GM19438 (cell line): Measurements from ENCODE around the gene CFB.

Source experiments
- ATAC-seq: cut with Tn5 transposase; IDR thresholded peaks from one replicate; pipeline ENCODE4 v1.9.1; 2021; ENCODE audit warnings: low read depth; ENCODE audit not compliant: unreplicated experiment

Gene CFB

DNA sequence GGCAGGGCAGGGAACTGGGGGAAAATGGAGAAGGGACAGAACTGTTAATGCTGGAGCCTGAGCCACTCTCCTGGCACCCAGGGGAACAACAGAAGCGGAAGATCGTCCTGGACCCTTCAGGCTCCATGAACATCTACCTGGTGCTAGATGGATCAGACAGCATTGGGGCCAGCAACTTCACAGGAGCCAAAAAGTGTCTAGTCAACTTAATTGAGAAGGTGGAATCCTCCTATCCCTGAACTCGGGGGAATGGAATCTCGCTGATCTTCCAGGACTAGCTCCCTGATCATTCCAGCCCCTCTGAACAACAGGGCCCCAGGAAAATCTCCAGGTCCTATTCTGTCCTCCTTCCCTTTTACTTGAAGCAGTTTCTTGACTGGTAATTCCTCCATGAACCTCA, 2.0 kb downstream of the CFB start:
- no peak for ATAC-seq

DNA sequence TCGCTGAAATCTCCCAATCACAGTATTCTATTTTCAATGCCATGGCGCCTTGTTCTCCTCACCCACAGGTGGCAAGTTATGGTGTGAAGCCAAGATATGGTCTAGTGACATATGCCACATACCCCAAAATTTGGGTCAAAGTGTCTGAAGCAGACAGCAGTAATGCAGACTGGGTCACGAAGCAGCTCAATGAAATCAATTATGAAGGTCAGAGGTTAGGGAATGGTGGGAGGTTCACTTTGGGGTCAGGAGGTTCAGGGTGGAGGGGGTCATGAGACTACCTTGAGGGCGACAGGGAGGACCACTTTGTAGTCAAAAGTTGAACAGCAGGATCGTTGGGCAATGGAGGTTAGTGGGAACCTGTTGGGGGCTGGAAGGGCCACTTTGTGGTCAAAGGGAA, 2.4 kb downstream of the CFB start:
- ATAC-seq = no peak

DNA sequence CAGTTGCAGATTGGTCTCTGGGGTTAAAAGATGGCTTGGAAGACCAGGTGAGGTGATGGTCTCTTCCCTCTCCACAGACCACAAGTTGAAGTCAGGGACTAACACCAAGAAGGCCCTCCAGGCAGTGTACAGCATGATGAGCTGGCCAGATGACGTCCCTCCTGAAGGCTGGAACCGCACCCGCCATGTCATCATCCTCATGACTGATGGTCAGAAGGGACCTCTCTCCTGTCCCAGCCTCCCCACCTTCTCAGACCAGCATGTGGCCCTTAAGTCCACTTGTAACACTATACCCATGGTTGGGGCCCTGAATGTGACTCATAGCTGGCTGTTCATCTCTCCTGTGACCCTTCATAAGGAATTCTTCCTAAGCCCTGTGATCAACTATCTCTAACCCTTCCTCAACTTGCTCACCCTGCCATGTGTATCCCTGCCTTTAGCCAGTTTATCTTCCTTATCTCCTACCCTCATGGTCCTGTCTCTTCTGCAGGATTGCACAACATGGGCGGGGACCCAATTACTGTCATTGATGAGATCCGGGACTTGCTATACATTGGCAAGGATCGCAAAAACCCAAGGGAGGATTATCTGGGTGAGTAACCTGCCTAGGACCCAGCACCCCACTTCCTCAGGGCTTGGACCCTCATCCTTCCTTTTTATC, 3.0 kb downstream of the CFB start:
- ATAC-seq = no peak

DNA sequence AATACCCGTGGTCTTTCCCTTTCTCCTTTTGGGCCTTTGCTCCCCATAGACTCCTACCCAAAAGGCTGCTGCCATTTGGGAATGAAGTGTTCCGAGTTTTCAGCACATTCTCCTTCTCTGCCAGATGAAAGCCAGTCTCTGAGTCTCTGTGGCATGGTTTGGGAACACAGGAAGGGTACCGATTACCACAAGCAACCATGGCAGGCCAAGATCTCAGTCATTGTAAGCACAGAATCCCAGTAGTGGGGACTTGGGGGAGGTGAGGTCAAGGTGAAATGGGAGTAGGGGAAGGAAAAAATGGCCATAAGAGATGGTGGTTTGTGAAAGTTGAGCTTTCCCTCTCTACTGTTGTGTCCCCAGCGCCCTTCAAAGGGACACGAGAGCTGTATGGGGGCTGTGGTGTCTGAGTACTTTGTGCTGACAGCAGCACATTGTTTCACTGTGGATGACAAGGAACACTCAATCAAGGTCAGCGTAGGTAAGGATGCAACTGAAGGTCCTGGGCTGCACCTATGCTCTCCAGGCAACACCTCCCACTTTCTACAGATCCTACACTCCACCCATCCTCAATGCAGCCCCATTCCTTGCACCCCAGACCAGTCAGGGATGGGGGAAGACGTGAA, 4.1 kb downstream of the CFB start:
- ATAC-seq = no peak

DNA sequence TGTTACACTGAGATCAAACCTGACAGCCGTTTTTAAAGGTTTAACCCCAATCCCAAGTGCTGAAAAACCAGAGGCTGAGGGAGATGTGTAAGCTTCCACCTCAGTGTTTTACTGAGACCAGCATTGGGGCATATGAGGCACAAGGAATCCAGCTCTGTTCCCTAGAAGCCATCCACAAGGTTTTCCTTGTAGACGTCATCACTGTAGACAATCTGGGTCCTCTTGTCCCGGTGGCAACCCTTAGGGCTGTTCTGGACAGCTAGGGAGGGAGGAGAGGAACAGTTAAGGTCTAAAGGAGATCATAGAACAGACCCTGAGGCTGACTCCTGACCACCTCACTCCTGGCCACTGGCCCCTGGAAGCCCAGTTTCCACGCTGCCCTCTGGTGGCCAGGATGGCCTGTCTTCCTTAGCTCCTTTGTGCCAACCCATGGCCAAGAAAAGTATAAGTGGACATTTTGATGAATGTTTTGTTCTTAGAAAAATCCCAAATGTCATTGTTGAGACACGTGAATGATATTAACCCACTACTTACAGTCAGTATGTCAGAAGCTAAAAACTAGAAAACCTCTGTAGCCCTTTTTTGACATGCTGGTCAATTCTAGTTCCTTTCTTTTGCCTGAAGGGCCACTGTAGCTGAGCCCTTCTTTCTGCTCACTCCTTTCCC, 6.4 kb downstream of the CFB start:
- no peak for ATAC-seq

DNA sequence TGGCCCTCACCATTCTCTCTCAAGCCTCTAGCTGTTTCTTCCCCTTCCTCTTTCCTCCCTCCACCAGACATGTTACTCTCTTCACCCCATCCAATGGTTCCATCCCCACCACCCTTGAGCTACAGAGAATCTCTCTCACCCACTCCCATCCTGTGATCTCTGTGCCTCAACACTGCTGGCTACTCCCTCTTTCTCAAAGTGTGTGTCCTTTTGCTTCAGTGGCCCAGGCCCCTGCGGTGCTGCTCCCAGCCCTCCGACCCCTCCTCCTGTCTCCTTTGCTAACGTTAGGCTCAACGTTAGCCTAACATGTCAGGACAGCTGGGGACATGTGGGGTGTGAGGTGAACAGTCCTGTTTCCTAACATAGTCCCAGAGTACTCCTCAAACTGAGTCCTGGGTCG, 7.0 kb downstream of the CFB start:
- ATAC-seq = no peak

DNA sequence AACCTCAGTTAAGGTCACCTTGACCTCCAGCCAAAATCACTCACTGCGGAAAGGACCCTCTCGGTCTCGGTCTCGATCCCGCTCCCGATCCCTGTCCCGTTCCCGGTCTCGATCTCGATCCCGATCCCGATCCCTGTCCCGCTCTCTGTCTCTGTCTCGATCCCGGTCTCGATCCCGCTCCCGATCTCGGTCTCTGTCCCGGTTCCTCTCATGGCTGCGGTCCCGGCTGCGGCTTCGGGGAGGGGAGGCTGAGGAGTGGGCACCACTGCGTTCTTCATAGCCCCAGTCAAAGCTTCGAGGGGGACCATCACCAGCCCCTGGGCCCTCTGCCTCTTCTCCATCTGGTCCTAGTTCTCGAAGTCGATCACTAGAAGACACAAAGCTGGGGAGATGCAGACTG, 8.6 kb downstream of the CFB start:
- ATAC-seq = no peak

DNA sequence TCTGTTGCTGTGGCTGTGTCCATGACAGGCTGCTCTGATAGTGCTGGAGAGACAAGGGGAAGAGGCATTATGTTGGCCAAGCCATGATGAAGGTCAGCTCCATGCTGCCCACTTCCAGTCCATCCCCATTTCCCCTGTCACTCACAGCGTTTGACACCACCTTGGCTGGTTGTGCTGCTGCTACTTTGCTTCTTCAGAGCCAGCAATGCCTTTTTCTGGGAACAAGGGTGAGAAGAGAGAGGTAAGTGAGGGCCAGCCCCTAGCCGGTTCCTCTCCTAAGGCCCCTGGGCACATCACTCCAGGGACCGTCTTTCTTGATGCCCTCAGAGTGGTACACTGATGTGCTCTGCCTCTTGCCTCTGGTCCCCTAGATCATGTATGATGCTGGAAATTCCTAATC, 10.9 kb downstream of the CFB start:
- ATAC-seq = no peak

DNA sequence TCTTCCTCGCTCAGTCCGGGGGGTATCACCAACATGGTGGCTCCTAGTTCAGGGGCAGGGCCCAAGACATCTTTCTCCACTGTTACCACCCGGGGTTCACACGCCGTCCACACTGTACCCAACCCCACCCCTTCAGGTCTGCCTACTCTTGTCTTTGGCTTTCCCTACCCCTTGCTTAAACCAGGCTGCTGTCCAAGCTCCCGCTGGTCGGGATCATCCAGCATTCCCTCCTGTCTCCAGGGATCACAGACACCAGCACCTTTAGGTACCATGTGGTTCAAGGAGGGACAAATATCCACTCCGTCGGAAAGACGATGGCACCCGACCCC, 12.5 kb downstream of the CFB start:
- no peak for ATAC-seq

DNA sequence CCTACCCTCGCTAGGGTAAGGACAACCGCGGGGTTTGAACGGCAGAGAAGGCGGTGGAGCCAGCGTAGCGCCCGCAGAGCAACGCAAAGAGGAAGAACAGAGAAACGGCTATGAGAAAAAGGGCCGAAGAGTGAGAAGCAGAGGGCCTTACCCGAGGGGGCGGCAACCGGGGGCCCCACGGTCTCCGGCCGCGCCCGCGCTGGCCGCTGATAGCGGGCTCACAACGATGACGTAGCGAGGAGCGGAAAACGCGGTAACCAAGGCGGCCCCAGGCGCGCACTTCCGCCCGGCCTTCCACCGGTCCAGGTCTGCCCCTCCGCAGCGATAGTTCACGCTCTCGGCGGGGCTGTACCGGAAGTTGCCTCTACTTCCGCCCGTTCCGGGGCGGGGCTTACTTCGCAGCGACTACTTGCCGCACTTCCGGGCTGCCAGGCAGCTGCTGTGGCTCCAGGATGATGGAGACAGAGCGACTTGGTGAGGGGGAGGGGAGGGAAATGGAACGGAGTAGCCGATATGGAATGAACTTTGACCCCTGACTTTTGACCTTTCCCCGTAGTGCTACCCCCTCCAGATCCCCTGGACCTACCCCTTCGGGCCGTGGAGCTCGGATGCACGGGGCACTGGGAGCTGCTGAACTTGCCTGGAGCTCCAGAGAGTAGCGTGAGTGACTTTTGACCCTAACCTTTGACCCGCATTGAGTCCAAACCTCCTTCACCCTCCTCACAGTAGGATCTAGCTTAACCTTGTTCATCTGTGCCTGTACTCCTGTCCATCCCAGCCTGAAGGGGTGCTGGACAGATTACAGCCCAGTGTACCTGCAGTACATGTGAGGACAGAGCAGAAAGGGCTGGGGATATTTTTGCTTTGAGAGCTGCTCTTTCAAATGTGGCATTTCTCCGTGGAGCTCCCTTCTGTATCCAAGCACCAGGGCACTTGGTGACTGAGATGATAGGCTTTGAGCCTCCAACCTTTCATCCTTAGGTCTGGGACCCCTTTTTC, 13.1 kb downstream of the CFB start, which contains the start of the genes NELFE and SKIC2:
Gene NELFE (minus strand): TSS at position 231 of the 999 bp plus-strand sequence. CDS start 525 bp downstream, outside the sequence.
Gene SKIC2 (plus strand): TSS at position 435 of the 999 bp plus-strand sequence. CDS start 18 bp downstream, at position 453.
- ATAC-seq = peak; percentile 93

DNA sequence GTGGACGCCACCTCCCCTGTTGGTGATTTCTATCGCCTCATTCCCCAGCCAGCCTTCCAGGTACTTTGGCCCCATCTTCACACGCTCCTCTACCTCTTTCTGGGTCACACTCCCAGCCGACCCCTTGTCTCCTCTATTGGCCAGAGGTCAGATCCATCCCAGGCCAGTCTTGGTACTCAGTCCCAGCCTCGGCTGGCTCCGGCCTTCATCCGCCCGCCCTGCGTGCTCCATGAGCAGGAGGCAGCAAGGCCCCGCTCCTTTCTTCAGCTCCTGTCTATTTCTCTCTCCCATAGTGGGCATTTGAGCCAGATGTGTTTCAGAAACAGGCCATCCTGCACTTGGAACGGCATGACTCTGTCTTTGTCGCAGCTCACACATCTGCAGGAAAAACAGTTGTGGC, 15.7 kb downstream of the CFB start:
- ATAC-seq = no peak

DNA sequence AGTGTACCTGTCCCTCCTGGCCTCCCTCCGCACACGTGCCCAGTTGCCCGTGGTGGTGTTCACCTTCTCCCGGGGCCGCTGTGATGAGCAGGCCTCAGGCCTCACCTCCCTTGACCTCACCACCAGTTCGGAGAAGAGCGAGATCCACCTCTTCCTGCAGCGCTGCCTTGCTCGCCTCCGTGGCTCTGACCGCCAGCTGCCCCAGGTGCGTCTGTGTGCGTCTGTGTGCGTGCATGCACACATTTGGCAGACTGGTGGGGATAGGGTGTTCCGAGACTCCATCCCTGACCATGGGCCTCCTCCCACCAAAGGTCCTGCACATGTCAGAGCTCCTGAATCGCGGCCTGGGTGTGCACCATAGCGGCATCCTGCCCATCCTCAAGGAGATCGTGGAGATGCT, 18.0 kb downstream of the CFB start:
- ATAC-seq = no peak

DNA sequence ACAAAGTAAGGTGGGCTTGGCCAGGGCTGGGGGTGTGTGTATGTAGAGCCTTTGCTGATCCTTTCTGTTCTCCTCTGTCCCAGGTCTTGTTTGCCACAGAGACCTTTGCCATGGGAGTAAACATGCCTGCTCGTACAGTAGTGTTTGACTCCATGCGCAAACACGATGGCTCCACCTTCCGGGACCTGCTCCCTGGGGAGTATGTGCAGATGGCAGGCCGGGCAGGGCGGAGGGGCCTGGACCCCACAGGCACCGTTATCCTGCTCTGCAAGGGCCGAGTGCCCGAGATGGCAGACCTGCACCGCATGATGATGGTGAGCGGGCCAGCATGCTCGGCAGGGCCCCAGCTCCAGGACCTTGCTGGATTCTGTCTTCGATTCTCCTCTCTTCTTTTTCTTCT, 19.8 kb downstream of the CFB start:
- no peak for ATAC-seq

DNA sequence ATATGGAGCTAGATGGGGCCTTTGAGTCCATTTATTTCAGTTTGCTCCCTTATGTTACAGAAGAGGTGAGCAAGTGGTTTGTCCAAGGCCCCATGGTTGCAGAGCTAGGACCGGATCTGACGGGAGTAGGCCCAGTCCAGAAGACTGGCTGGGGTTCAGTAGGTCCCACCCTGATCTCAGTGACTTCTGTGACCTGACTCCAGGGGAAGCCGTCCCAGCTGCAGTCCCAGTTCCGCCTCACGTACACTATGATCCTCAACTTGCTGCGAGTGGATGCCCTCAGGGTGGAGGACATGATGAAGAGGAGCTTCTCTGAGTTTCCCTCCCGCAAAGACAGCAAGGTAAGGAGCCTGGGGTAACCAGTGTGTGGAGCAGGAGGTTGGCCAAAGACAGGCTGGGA, 20.6 kb downstream of the CFB start:
- no peak for ATAC-seq

DNA sequence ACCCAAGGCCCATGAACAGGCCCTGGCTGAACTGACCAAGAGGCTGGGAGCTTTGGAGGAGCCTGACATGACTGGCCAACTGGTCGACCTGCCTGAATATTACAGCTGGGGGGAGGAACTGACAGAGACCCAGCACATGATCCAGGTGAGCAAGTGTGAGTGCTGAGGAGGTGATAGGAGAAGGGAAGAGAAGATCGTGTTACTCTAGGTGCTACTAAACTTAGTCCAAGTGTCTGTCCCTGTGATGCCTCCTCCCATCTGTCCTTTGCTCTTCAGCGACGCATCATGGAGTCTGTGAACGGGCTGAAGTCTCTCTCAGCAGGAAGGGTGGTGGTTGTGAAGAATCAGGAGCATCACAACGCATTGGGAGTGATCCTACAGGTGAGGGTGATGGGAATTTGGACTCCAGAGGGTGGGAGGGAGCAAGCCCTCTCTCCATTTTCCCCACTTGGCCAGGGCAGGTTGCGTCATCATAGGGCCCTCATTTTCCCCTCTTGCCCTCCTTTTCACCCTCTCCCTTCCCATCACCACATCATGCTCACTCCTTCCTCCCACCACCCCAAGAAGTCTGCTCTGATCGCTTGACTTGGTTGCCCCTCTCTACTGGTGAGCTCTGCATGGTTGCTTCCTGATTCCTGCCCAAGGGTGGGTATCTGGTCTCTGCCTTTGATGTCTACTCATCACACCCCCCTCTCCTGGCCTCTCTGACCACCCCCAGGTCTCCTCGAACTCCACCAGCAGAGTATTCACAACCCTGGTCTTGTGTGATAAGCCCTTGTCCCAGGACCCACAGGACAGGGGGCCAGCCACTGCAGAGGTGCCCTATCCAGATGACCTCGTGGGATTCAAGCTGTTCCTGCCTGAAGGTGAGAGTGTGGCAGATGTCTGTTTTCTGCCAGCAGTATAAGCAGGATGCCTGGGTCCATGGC, 21.4 kb downstream of the CFB start:
- no peak for ATAC-seq

DNA sequence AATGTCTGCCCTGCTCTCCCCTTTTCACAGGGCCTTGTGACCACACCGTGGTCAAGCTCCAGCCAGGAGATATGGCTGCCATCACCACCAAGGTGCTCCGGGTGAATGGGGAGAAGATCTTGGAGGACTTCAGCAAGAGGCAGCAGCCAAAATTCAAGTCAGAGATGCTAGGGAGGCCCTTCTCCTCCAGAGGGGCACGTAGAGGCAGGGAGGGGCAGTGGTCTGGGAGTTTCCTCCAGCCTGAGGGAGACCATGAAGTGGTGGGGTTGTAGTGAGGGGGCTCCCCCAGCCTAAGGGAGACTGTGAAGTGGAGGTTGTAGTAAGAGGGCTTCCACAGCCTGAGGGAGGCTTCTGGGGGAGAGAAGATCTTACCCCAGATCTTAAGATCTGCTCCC, 22.0 kb downstream of the CFB start:
- no peak for ATAC-seq

DNA sequence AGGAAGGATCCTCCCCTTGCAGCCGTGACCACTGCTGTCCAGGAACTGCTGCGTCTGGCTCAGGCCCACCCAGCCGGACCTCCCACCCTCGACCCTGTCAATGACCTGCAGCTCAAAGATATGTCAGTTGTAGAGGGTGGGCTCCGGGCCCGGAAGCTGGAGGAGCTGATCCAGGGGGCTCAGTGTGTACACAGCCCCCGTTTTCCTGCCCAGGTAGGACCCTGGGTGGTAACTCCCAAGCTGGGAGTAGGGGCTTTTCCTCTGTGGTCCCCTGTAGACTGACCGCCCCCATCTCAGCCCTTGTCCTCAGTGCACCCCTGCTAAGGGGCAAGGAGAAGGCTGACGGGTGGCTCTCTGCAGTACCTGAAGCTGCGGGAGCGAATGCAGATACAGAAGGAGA, 22.4 kb downstream of the CFB start:
- no peak for ATAC-seq

DNA sequence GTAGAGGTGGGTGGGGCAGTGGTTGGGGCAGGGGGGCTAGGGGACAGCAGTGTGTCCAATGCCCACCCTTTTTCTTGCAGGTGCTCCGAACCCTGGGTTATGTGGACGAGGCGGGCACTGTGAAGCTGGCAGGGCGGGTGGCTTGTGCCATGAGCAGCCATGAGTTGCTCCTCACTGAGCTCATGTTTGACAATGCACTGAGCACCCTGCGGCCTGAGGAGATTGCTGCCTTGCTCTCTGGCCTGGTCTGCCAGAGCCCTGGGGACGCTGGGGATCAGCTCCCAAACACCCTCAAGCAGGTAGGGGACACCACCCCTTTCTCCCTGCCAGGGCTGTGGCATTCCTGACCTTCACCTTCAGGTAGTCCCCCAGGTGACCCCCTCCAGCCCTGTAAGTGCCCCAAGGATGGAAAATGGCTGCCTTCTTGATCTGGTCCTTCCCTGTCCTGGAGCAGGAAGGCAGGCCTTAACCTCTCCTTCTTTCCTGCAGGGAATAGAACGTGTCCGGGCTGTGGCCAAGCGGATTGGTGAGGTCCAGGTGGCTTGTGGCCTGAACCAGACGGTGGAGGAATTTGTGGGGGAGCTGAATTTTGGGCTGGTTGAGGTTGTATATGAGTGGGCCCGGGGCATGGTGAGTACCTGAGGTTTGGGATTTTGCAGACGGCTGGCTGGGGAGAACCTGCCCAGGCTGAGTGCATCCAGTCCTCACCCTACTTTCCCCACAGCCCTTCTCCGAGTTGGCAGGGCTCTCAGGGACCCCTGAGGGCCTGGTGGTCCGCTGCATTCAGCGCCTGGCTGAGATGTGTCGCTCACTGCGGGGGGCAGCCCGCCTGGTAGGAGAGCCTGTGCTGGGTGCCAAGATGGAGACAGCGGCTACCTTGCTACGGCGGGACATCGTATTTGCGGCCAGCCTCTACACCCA, 23.2 kb downstream of the CFB start:
- ATAC-seq = no peak
